GM10266 (cell line): ENCODE results near the gene GLYATL1B.

Source experiments
- DNase-seq: peaks from one replicate; pipeline ENCODE4 v3.0.0; 2012; ENCODE audit errors: extremely low spot score
- CTCF ChIP-seq: IDR thresholded peaks from 2 replicates; pipeline ENCODE4 v1.5.1; 2012; ENCODE audit warnings: mild to moderate bottlenecking, low read depth; ENCODE audit not compliant: control insufficient read depth, insufficient read depth; ENCODE audit errors: missing control alignments

Gene GLYATL1B

GRCh38 chr11:59142530-59143507 is 56.7 kb downstream of the GLYATL1B start, which contains the start of gene FAM111A:
Gene FAM111A, plus strand, starts transcription at chr11:59142856. Its CDS starts 6,017 bp downstream, at chr11:59148873.
- DNase-seq: peak; percentile 84
- peak; percentile 71 for TF ChIP-seq CTCF

GRCh38 chr11:59144096-59144495 is 58.0 kb downstream of the GLYATL1B start:
- no peak for TF ChIP-seq CTCF
- DNase-seq: no peak
